Vagina (tissue), 2 donors: ENCODE data around the gene MVD. TPM values are rescaled to one million over a fixed set of nuclear protein-coding genes. Genes with fewer than 3 reads are reported as not detected.

ENCODE experiments used
- DNase-seq, 2 donors: peaks; one replicate each; pipeline ENCODE4 v3.0.0-alpha.2; 2017; ENCODE audit errors: extremely low spot score in 2 of 2
- H3K27ac ChIP-seq: fragments of 200-600 bp; sonication (generic); one replicate; pipeline ENCODE4 v1.5.1; 2019
- H3K27me3 ChIP-seq: fragments of 200-600 bp; sonication (generic); one replicate; pipeline ENCODE4 v1.5.1; 2019
- H3K36me3 ChIP-seq, 2 donors: fragments of 200-600 bp; sonication (generic); one replicate each; pipeline ENCODE4 v1.5.1; 2017 to 2019
- H3K4me1 ChIP-seq: fragments of 200-600 bp; sonication (generic); one replicate; pipeline ENCODE4 v1.5.1; 2019
- H3K4me3 ChIP-seq, 2 donors: fragments of 200-600 bp; sonication (generic); 1 replicate in 1 of 2; 2 replicates in 1 of 2; pipeline ENCODE4 v1.5.1; 2016 to 2019
- H3K9me3 ChIP-seq: fragments of 200-600 bp; sonication (generic); one replicate; pipeline ENCODE4 v1.5.1; 2019
- CTCF ChIP-seq, 3 experiments: fragments of 450-650 bp in 2 of 3; fragments of 200-600 bp in 1 of 3; sonication (generic) in 1 of 3; IDR thresholded peaks; one replicate each; pipeline ENCODE4 v1.5.1; 2017 to 2019; ENCODE audit warnings: antibody characterized with exemption in 3 of 3, mild to moderate bottlenecking in 2 of 3, moderate library complexity in 2 of 3
- POLR2A ChIP-seq, 2 donors: fragments of 450-650 bp; IDR thresholded peaks; one replicate each; pipeline ENCODE4 v1.6.1; 2017; ENCODE audit warnings: antibody characterized with exemption in 2 of 2, mild to moderate bottlenecking in 2 of 2, moderate library complexity in 2 of 2
- POLR2AphosphoS5 ChIP-seq, 2 donors: sonication (generic); formaldehyde crosslinking; IDR thresholded peaks; one replicate each; pipeline ENCODE4 v1.9.0; 2017; ENCODE audit warnings: antibody characterized with exemption in 2 of 2, mild to moderate bottlenecking in 2 of 2, low read depth in 1 of 2; ENCODE audit not compliant: insufficient read depth in 1 of 2
- intact Hi-C: fragments of 100-400 bp; cut with DNase I; formaldehyde crosslinking; loops from one replicate; pipeline ENCODE4 v1.15.1; 2023
- total RNA-seq: library from RNA; depleted of rRNA; stranded (reverse); fragments of >200 nt; gene quantifications from one replicate; pipeline ENCODE4 v1.2.3, GENCODE V29; 2016

Gene MVD
- total RNA-seq, 1 donor from 2014 or later = 33.1 TPM

GRCh38 chr16:88632587-88632930, 30.3 kb downstream of the MVD start:
- Histone ChIP-seq H3K4me3 (no peak overlapping the region), H3K27me3 (peaks cover 6% of the 10 kb centered on the region), H3K4me1 (peaks cover 16% of the 10 kb centered on the region), H3K9me3 (no peaks in the 10 kb centered on the region), H3K27ac (no peak overlapping the region), H3K36me3 (peaks cover 0 to 46% of the 10 kb centered on the region in 2 donors)
- intact Hi-C loops = no loop called here
- no peak for DNase-seq
- TF ChIP-seq POLR2AphosphoS5 (IDR thresholded peaks at IDR 0.05; ENCODE audit: insufficient read depth in 1 of 2, low read depth in 1 of 2) (no peak), CTCF (IDR thresholded peaks at IDR 0.05) (no peak), POLR2A (IDR thresholded peaks at IDR 0.05) (no peak)

GRCh38 chr16:88631920-88632586, 30.8 kb downstream of the MVD start:
- Histone ChIP-seq H3K27me3 (peaks cover 6% of the 10 kb centered on the region), H3K9me3 (no peaks in the 10 kb centered on the region), H3K4me3 (no peak overlapping the region), H3K4me1 (peaks cover 16% of the 10 kb centered on the region), H3K27ac (no peak overlapping the region), H3K36me3 (peaks cover 0 to 50% of the 10 kb centered on the region in 2 donors)
- intact Hi-C loops = no loop called here
- DNase-seq = no peak
- TF ChIP-seq CTCF (IDR thresholded peaks at IDR 0.05) = no peak
- TF ChIP-seq POLR2A (IDR thresholded peaks at IDR 0.05) = no peak
- TF ChIP-seq POLR2AphosphoS5 (IDR thresholded peaks at IDR 0.05; ENCODE audit: insufficient read depth in 1 of 2, low read depth in 1 of 2) = no peak

DNA sequence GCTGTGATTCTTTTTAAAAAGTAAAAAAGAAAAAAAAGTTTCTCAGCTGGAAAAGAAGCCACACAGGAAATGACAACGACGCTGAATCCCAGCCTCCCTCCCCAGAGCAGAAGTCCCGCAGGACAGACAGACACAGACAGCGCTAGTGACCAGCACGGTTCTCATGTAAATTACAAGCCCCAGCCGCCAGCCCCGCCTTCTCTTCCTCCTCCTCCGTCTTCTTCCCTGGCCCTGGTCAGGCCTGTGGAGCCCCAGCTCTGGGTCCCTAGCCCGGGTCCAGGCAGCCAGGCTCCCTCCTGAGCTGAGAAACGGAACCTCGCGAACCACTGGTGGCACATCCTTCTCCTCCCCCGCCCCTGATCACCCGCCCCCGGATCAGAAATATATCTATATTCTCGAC, 31.5 kb downstream of the MVD start:
- no peak overlapping the region for H3K4me3 ChIP-seq
- peaks cover 16% of the 10 kb centered on the region for H3K4me1 ChIP-seq
- H3K27ac ChIP-seq = no peak overlapping the region
- peaks cover 0 to 55% of the 10 kb centered on the region in 2 donors for H3K36me3 ChIP-seq
- H3K9me3 ChIP-seq = no peaks in the 10 kb centered on the region
- H3K27me3 ChIP-seq = peaks cover 3% of the 10 kb centered on the region
- no peak for DNase-seq
- no peak for TF ChIP-seq POLR2A (IDR thresholded peaks at IDR 0.05)
- TF ChIP-seq POLR2AphosphoS5 (IDR thresholded peaks at IDR 0.05; ENCODE audit: insufficient read depth in 1 of 2, low read depth in 1 of 2) = no peak
- TF ChIP-seq CTCF (IDR thresholded peaks at IDR 0.05) = no peak
- intact Hi-C loops = no loop called here

- H3K9me3 ChIP-seq = no peaks in the 10 kb centered on the region
- intact Hi-C loops = no loop called here
- peaks cover 16% of the 10 kb centered on the region for H3K4me1 ChIP-seq
- no peak overlapping the region for H3K27ac ChIP-seq
- peaks cover 0 to 58% of the 10 kb centered on the region in 2 donors for H3K36me3 ChIP-seq
- DNase-seq = no peak
- no peaks in the 10 kb centered on the region for H3K27me3 ChIP-seq
- H3K4me3 ChIP-seq = no peak overlapping the region
- TF ChIP-seq POLR2A (IDR thresholded peaks at IDR 0.05) (no peak), POLR2AphosphoS5 (IDR thresholded peaks at IDR 0.05; ENCODE audit: insufficient read depth in 1 of 2, low read depth in 1 of 2) (no peak), CTCF (IDR thresholded peaks at IDR 0.05) (no peak)
Measured at GRCh38 chr16:88630941-88631340, 31.9 kb downstream of the MVD start.

DNA sequence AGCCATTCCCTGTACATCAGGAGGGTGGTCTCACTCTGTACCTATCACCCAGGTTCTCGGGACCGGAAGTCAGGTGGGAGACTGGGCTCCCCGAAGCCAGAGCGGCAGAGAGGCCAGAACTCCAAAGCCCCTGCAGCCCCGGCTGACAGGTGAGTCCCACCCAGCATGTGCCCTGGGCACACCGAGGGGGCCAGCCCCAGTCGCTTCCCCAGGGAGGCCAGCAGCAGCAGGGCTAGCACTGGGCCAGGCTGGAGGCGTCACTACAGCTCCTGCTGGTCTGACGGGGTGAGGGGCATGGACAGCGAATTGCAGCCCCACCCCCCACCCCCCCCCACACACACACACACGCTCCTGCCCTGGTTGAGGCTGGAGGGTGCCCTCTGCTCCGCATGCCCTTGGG, 32.5 kb downstream of the MVD start:
- H3K27ac ChIP-seq = no peak overlapping the region
- peaks cover 16% of the 10 kb centered on the region for H3K4me1 ChIP-seq

More for the DNA sequence above, 32.5 kb downstream of the MVD start:
- TF ChIP-seq CTCF (IDR thresholded peaks at IDR 0.05) (no peak), POLR2A (IDR thresholded peaks at IDR 0.05) (no peak)
- no peaks in the 10 kb centered on the region for H3K27me3 ChIP-seq
- H3K4me3 ChIP-seq = no peak overlapping the region
- H3K36me3 ChIP-seq = peaks cover 0 to 63% of the 10 kb centered on the region in 2 donors
- DNase-seq = no peak
- H3K9me3 ChIP-seq = no peaks in the 10 kb centered on the region
- intact Hi-C loops = no loop called here
